HepG2 (cell line): ENCODE measurements around the gene MTHFD1L.

Source experiments
- EP300 ChIP-seq, 3 experiments: sonication (generic) in 1 of 3; formaldehyde crosslinking in 1 of 3; IDR thresholded peaks; 2 replicates each; pipeline versions ENCODE4 v1.5.1 to v1.6.1; 2011 to 2020; ENCODE audit warnings: low read depth in 2 of 3, low read length in 2 of 3, borderline replicate concordance in 1 of 3, improper control_type of control experiment in 1 of 3, mild to moderate bottlenecking in 1 of 3, missing genetic modification reagents in 1 of 3, moderate library complexity in 1 of 3
- HCFC1 ChIP-seq: fragments of 150-350 bp; IDR thresholded peaks from 2 replicates; pipeline ENCODE4 v1.6.1; 2014; ENCODE audit warnings: low read depth, low read length
- MED1 ChIP-seq: sonication (generic); formaldehyde crosslinking; IDR thresholded peaks from 2 replicates; pipeline ENCODE4 v1.4.0; 2020; ENCODE audit warnings: missing genetic modification reagents
- NR2F6 ChIP-seq, 2 experiments: IDR thresholded peaks; 2 replicates each; pipeline ENCODE4 v1.6.1; 2016; ENCODE audit warnings: antibody characterized with exemption in 1 of 2, mild to moderate bottlenecking in 1 of 2
- RELA ChIP-seq: sonication (generic); formaldehyde crosslinking; IDR thresholded peaks from 2 replicates; pipeline ENCODE4 v1.4.0; 2020; ENCODE audit warnings: missing genetic modification reagents
- YEATS2 ChIP-seq: sonication (generic); formaldehyde crosslinking; IDR thresholded peaks from 2 replicates; pipeline ENCODE4 v1.4.0; 2020; ENCODE audit warnings: missing genetic modification reagents, borderline replicate concordance
- ZBTB8A ChIP-seq: sonication (generic); formaldehyde crosslinking; IDR thresholded peaks from 2 replicates; pipeline ENCODE4 v1.4.0; 2020; ENCODE audit warnings: mild to moderate bottlenecking, low read depth, missing genetic modification reagents, borderline replicate concordance
- ZNF335 ChIP-seq: sonication (generic); formaldehyde crosslinking; IDR thresholded peaks from 2 replicates; pipeline ENCODE4 v1.4.0; 2020; ENCODE audit warnings: missing genetic modification reagents

- TF ChIP-seq HCFC1 (no peak), NR2F6 (IDR thresholded peaks at IDR 0.05) (no peak), NR2F6 (CRISPR knock-in tag; IDR thresholded peaks at IDR 0.05) (no peak), RELA (CRISPR knock-in tag) (no peak), YEATS2 (CRISPR knock-in tag) (no peak), EP300 (IDR thresholded peaks at IDR 0.05; ENCODE audit: low read depth in 2 of 2, low read length in 2 of 2) (no peak), EP300 (CRISPR knock-in tag; IDR thresholded peaks at IDR 0.05; ENCODE audit: borderline replicate concordance) (no peak), ZBTB8A (no peak), ZNF335 (CRISPR knock-in tag) (no peak), MED1 (no peak)
These were observed 186.6 kb downstream of the MTHFD1L start for GRCh38 chr6:151052021-151052646.
